HG03135 (cell line): Measurements from ENCODE around the gene OR8J1.
"Not testable (repeated sequence)": the region's sequence is repeated elsewhere in the genome, so short reads cannot be mapped to it uniquely, and the experiment has no call there.

Experiments
- ATAC-seq: cut with Tn5 transposase; IDR thresholded peaks from one replicate; pipeline ENCODE4 v1.9.1; 2021; ENCODE audit warnings: mild to moderate bottlenecking, moderate library complexity; ENCODE audit not compliant: unreplicated experiment

Gene OR8J1, protein sequence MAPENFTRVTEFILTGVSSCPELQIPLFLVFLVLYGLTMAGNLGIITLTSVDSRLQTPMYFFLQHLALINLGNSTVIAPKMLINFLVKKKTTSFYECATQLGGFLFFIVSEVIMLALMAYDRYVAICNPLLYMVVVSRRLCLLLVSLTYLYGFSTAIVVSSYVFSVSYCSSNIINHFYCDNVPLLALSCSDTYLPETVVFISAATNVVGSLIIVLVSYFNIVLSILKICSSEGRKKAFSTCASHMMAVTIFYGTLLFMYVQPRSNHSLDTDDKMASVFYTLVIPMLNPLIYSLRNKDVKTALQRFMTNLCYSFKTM

DNA sequence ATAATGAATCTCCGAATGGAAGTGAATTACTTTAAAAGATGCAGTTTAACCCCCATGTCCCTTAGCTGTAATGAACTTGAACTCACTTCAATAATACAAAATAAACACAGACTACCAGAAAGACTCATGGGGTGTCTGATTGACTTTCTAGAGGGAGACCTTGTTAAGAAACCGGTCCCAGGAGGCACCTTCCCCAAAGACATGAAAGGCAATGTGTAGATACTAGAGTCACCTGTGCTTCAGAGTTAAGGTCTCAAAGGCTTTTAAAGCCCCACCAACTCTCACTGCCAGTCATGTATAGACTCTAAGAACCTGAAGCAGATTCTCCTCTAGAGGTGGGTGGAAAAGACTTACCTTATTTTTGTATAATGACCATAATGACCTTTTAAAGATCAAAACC lies at the start of gene OR8J1:
OR8J1 (plus strand) TSS at position 301 of the 400 bp plus-strand sequence. CDS start 5,956 bp downstream, outside the sequence.
- ATAC-seq: no peak

DNA sequence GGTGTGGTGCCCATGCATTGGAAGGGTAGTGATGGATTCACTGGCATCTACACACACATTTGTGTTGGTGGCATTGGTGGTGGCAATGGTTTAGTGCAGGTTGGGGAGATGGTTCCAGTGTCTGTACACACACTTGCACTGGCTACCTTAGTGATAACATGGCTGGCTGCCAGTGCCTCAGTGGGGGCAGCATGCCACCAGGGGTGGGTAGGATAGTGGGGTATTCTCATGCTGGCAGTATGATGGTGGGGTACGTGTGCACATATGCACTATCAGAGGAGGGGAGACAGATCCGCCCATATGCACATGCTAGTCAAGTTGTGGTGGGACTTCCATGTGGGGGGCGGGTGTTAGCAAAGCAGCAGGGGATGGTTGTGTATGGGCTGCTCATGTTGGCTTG lies 46.3 kb upstream of the OR8J1 start:
- ATAC-seq: no peak

DNA sequence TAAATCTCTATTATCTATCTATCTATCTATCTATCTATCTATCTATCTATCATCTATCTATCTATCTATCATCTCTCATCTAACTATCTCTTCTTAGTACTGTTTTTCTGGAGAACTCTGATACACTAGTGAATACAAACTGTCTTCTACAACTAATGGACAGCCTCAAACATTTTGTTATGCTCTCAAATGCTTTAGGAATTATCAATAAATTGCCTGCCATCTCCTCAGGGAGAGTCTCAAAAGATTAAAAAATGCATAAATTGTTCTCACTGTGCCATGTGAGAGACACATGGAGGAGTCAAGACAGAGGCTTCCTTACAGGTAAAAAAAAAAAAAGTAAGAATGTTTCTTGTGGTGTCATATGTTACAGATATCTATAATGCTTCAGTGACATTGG lies 39.2 kb upstream of the OR8J1 start, which contains the start of gene OR8K3:
OR8K3 (plus strand) TSS at position 301 of the 400 bp plus-strand sequence. CDS start 3,163 bp downstream, outside the sequence.
- no peak for ATAC-seq

DNA sequence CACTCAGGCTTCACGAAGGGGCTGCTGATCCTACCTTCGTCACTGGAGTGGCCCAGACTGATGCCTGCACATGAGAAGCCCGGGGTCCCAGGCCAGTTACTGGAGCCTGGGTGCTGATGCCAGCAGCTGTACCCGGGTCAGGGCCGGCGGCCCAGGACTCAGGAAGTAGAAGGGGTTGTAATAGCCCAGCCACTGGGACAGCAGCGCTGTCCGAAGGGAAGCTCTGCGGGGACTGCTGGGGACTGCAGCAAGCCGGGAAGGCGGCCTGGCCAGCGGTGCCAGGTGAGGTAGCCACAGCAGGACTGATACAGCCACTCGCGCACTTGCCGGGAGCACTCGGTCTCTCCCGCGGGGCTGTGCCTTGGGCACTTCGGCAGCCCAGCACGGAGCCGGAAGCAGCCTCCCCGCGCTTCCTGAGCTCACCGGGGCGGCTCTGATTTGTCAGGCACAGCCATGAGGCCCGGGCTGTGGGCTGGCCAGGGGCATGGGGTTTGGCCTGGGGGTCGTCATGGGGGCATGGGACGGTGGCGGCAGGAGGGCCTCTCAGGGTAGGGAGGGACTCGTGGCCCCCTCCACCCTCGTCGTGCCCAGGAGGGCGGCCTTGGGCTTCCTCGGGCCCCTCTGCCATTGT lies 22.1 kb upstream of the OR8J1 start:
- no peak for ATAC-seq

DNA sequence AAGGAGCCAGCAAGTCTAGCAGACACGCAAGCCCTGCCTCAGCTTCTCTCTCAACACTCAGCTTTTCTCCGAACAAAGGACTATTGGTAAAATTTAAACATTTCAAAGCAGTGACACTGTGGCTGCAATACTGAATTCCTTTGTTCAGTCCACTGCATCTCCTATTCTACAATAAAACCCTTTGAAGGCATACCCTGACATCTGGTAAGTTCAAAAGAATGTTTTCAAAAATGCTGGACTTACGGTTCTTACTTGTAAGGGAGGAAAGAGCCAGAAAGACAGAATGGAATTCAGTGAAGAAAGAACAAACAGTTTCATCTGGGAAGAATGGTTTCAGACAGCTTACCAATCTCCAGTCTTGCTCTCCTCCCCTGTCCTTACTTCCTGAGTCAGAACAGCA lies 20.9 kb upstream of the OR8J1 start:
- ATAC-seq: no peak

DNA sequence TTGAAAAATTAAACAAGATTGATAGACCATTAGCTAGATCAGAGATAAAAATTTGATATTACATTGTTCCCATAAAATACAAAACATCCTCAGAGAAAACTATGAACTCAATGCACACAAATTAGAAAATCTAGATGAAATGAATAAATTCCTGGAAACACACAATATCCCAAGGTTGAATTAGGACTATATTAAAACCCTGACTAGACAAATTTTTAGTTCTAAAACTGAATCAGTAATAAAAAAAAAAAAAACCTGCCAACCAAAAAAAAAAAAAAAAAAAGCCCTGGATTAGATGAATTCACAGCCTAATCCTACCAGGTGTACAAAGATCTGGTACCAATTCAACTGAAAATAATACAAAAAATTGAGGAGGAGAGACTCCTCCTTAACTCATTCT lies 13.8 kb upstream of the OR8J1 start:
- no peak for ATAC-seq

DNA sequence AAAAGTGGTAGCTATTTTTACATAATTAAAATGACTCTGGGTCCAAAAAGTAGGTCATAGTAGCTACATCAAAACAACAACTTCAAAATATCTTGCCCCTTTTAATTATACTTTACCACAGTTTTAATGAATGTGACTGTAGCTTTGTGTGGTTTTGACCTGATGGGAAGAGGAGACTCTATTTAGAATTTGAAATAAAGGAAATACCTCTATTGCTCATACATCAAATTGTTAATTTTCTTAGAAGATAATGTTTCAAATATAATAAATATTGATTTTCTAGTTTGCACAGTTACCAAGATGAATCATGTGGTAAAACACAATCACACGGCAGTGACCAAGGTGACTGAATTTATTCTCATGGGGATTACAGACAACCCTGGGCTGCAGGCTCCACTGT lies 8.4 kb upstream of the OR8J1 start, which contains the start of gene OR8K1:
OR8K1 (plus strand) TSS at position 301 of the 400 bp plus-strand sequence; CDS start at position 301, 0 bp downstream.
- no peak for ATAC-seq

DNA sequence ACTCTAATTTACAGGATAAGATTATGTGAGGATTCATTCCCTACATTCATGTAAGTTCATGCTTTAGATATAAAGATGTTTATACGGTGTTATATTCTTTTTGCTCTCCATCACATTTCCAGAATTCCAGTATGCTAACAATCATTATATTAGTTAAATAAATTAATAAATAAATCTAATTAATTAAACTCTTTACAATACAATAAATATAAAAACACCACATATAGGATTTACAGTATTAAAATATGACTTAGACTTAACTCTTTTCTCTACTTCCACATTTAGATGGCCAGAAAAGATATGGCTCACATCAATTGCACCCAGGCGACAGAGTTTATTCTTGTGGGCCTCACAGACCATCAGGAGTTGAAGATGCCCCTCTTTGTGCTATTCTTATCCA lies 21.2 kb downstream of the OR8J1 start, which contains the start of gene OR8U1:
OR8U1 (plus strand) TSS at position 301 of the 400 bp plus-strand sequence; CDS start at position 301, 0 bp downstream.
- ATAC-seq: no peak

DNA sequence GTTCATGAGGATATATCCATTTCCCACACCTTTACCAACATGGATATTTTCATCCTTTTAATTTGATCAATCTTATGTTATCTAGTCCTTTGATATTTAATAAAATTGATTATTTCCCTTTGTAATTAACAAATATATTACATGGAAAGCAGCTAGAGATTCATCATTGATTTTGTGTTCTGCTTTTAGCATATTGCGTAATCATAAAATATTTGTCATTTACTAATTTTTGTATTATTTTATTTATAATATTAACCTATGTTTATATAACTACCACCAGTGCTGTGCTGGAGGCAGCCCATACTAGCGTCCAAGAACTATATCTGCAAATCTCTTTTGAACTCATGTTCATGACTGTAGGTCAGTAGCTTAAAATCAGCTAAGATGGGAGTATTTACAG lies 26.0 kb downstream of the OR8J1 start:
- ATAC-seq: no peak

DNA sequence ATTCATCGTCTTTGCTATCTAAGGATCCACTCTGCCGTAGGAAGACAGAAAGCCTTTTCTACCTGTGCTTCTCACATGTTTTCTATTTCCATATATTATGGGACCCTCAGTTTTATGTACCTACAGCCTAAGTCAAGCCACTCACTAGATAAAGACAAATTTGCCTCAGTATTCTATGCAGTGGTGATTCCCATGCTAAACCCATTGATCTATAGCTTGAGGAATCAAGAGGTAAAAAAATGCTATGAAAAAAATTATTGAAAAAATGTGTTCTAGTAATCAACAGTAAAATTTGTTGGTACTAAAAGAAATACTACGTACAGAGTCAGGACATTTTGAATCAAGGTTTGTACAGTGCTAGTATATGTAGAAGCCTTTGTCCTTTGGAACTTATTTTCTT lies 40.3 kb downstream of the OR8J1 start:
- no peak for ATAC-seq

DNA sequence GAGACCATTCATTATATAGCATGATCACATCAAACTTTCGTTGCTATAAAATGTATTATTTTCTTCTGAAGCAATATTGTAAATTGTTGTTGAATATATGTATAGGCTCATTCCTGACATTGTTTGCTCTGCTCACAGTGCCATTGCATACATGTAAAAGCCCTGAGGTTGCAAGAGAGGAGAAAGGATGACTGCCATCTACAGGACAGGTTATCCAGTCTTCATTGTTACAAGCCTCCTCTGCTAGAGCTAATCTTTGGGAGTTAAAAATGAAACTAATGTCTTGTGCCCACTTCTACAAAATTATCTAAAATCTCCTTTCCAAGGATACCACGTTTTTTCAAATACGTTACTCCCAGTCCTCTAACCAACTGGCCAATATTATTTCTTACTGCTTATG lies 42.0 kb downstream of the OR8J1 start:
- ATAC-seq: no peak

DNA sequence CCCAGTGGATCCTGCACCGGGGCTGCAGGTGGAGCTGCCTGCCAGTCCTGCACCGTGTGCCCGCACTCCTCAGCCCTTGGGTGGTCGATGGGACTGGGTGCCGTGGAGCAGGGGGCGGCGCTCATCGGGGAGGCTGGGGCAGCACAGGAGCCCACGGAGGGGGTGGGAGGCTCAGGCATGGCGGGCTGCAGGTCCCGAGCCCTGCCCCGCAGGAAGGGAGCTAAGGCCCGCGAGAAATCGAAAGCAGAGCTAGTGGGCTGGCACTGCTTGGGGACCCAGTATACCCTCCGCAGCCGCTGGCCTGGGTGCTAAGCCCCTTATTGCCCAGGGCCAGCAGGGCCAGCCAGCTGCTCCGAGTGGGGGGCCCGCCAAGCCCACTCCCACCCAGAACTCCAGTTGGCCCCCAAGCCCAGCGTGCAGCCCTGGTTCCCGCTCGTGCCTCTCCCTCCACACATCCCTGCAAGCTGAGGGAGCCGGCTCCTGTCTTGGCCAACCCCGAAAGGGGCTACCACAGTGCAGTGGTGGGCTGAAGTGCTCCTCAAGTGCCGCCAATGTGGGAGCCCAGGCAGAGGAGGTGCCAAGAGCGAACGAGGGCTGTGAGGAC lies 47.9 kb downstream of the OR8J1 start:
- ATAC-seq: not testable (repeated sequence)

DNA sequence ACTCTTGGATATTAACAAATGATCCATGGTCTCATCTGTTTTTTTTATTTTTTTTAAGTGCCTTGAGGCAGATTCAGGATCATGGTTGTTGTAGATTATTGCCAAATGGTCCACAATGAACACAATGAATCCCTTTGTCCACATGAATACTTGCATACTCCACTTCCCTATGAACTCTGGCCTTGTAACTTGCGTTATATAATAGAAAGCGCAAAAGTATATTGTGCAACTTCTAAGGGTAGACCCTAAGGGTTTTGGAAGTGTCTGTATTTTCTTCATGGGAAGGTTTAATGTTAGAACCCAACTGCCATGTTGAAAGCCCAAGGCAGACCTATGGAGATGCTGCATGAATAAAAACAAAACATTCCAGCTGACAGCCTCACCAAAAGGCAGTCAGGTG lies 50.3 kb downstream of the OR8J1 start:
- ATAC-seq: no peak

DNA sequence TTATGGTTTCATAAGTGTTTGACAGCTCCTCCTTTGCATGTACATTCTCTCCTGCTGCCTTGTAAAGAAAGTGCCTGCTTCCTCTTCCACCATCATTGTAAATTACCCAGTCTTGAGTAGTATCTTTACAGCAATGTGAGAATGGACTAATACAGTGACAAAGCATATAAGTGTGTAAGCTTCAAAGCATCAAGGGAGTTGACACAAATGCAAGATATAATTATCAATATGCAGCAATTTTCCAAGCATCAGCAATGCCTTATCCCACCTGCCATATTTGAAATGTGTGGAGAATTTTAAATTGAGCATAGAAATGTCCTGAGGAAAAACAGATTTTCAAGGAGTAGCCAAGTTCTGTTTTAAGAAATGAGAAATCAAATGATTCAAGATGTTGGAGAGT lies 56.7 kb downstream of the OR8J1 start:
- ATAC-seq: no peak
